Transverse colon (tissue), 4 donors: ENCODE data around the gene NUP210. TPM values are rescaled to one million over a fixed set of nuclear protein-coding genes. Genes with fewer than 3 reads are reported as not detected.
A peak's percentile ranks its signal among the peaks of the same experiment; 100 is the strongest.

Experiments used
- DNase-seq: peaks from one replicate; pipeline ENCODE4 v3.0.0-alpha.2; 2019
- H3K27ac ChIP-seq, 4 donors: fragments of 200-600 bp; sonication (generic); 2 replicates each; pipeline ENCODE4 v1.5.1; 2016 to 2018; ENCODE audit warnings: inconsistent platforms in 4 of 4
- H3K27me3 ChIP-seq: fragments of 200-600 bp; sonication (generic); 2 replicates; pipeline ENCODE4 v1.5.1; 2017; ENCODE audit warnings: inconsistent platforms
- H3K36me3 ChIP-seq, 4 donors: fragments of 200-600 bp; sonication (generic); 2 replicates each; pipeline ENCODE4 v1.5.1; 2017 to 2019; ENCODE audit warnings: inconsistent platforms in 4 of 4
- H3K4me1 ChIP-seq, 4 donors: fragments of 200-600 bp; sonication (generic); 2 replicates each; pipeline ENCODE4 v1.5.1; 2017 to 2020; ENCODE audit warnings: inconsistent platforms in 4 of 4
- H3K4me3 ChIP-seq, 4 donors: fragments of 200-600 bp; sonication (generic); 1 replicate in 1 of 4; 2 replicates in 3 of 4; pipeline versions ENCODE4 v1.5.1 to v1.6.1; 2017 to 2019; ENCODE audit warnings: inconsistent platforms in 4 of 4
- H3K9me3 ChIP-seq, 2 donors: fragments of 200-600 bp; sonication (generic); 2 replicates each; pipeline ENCODE4 v1.5.1; 2017 to 2019; ENCODE audit warnings: inconsistent platforms in 2 of 2
- EP300 ChIP-seq: sonication (generic); formaldehyde crosslinking; IDR thresholded peaks from one replicate; pipeline ENCODE4 v1.6.1; 2017; ENCODE audit warnings: antibody characterized with exemption, low read depth
- POLR2A ChIP-seq: fragments of 450-650 bp; IDR thresholded peaks from one replicate; pipeline ENCODE4 v1.6.1; 2016; ENCODE audit warnings: antibody characterized with exemption, mild to moderate bottlenecking, moderate library complexity
- POLR2AphosphoS5 ChIP-seq, 3 donors: sonication (generic); formaldehyde crosslinking; IDR thresholded peaks; one replicate each; pipeline ENCODE4 v1.6.1; 2016; ENCODE audit warnings: antibody characterized with exemption in 3 of 3
- WGBS, 2 donors: methylation state at CpG; one replicate each; pipeline ENCODE4 v1.1.5; 2018; ENCODE audit warnings: low coverage in 1 of 2; 5-methylcytosine and 5-hydroxymethylcytosine counted together
- in situ Hi-C, 4 donors: fragments of 200-750 bp; cut with MboI; loops; one replicate each; pipeline versions ENCODE4 v1.15.0 to v1.15.1; 2017; ENCODE audit warnings: low sequenced_read_pairs in 3 of 4, low pct_ligation_motif_present in 1 of 4, low pct_unique_long_range_greater_than_20kb in 1 of 4
- intact Hi-C: fragments of 100-400 bp; cut with DNase I; formaldehyde crosslinking; loops from one replicate; pipeline ENCODE4 v1.15.1; 2023; ENCODE audit warnings: low total_unique reads
- total RNA-seq, 4 donors: library from RNA; depleted of rRNA; stranded (reverse); fragments of >200 nt; gene quantifications; one replicate each; pipeline ENCODE4 v1.1.0, GENCODE V29; 2016
- TF ChIP-seq, protein P1 (sequence below), 5 experiments: fragments of 200-600 bp in 3 of 5; fragments of 450-650 bp in 2 of 5; sonication (generic) in 3 of 5; IDR thresholded peaks; 1 replicate in 2 of 5; 2 replicates in 3 of 5; pipeline ENCODE4 v1.5.1; 2016 to 2017; ENCODE audit warnings: antibody characterized with exemption in 5 of 5, inconsistent platforms in 3 of 5, mild to moderate bottlenecking in 2 of 5, moderate library complexity in 1 of 5

Gene NUP210
- total RNA-seq, 4 donors from 2014 or later, result 6.0 to 202 (median 14.6) TPM

DNA sequence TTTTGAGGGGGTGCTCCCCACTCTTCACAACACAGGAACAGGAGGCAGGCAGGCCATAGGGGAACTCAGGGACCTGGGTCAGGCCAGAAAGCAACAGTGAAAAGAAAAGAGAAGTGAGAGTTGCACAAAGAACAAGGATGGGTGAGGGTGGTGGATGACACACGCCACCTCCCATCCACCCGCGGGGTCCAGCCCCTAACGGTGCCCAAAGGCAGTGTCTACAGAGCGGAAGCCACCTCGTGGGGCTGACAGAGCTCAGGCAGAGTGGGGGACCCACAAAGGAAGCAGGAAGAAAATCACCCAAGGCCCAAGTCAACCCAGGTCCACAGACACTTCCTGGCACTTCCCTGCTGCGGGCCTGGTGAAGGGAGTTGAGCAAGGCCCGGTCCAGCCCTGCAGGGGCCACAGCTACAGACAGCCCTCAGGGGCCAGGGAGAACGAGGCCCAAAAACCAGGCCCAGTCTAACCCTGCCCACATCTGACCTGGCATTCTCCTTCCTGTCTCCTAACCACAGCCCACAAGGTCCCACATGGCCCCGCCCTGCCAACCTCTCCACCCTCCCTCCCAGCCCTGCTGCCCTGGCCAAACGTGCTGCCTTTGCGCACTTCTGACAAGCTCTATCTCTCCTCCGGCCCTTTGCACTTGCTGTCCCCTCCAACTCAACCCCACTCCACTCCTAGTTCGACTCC, 5.9 kb downstream of the NUP210 start:
- H3K27ac ChIP-seq, result peak overlapping the region; percentile 41 to 76 (median 66)
- WGBS, 2 donors, result 52 to 53% methylated on average over 4 to 14 of the region's 14 CpGs
- TF ChIP-seq EP300, result no peak
- peak in 1 of 3 donors; percentile 24 for TF ChIP-seq POLR2AphosphoS5 (IDR thresholded peaks at IDR 0.05)
- TF ChIP-seq, protein P1, sequence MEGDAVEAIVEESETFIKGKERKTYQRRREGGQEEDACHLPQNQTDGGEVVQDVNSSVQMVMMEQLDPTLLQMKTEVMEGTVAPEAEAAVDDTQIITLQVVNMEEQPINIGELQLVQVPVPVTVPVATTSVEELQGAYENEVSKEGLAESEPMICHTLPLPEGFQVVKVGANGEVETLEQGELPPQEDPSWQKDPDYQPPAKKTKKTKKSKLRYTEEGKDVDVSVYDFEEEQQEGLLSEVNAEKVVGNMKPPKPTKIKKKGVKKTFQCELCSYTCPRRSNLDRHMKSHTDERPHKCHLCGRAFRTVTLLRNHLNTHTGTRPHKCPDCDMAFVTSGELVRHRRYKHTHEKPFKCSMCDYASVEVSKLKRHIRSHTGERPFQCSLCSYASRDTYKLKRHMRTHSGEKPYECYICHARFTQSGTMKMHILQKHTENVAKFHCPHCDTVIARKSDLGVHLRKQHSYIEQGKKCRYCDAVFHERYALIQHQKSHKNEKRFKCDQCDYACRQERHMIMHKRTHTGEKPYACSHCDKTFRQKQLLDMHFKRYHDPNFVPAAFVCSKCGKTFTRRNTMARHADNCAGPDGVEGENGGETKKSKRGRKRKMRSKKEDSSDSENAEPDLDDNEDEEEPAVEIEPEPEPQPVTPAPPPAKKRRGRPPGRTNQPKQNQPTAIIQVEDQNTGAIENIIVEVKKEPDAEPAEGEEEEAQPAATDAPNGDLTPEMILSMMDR (IDR thresholded peaks at IDR 0.05), result peak in 1 of 5 experiments; percentile 11
- TF ChIP-seq POLR2A, result peak; percentile 19
- peak; percentile 77 for DNase-seq
- no peak overlapping the region for H3K4me3 ChIP-seq
- in situ Hi-C loops, result no loop called here
- peaks cover 2 to 14% (median 4%) of the 10 kb centered on the region in 4 donors for H3K4me1 ChIP-seq
- H3K9me3 ChIP-seq, result no peaks in the 10 kb centered on the region
- H3K27me3 ChIP-seq, result no peaks in the 10 kb centered on the region
- no peaks in the 10 kb centered on the region for H3K36me3 ChIP-seq
- intact Hi-C loops, result no loop called here

DNA sequence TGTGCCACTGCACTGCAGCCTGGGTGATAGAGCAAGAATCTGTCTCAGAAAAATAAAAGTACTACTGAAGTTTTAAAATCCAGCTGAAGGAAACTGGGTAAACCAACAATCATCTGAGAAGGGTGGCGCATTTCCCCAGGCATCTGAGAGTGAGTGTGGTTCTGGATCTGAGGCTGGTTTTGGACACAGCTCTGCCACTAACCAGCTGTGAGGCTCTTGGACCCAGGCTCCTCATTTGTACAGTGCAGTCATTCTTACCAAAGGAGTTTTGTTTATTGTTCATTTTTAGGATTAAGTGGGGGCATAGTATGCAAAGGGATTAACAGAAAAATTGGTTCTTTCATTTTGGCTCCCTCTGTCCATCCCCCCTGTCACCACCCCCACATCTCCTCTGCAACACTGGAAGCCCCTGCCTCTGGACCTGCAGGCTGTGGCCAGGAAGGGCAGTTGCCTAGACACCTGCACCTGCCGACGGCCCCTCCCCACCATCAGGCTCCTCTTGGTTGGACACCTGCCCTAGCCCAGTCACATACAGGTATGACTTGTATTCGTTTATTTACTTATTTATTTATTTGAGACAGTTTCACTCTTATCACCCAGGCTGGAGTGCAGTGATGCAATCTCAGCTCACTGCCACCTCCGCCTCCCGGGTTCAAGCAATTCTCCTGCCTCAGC, 8.8 kb downstream of the NUP210 start:
- Histone ChIP-seq H3K27me3 (no peaks in the 10 kb centered on the region), H3K9me3 (peaks cover 3 to 8% of the 10 kb centered on the region in 2 donors), H3K4me3 (no peak overlapping the region), H3K36me3 (no peaks in the 10 kb centered on the region), H3K27ac (no peak overlapping the region), H3K4me1 (peaks cover 0 to 11% (median 0%) of the 10 kb centered on the region in 4 donors)
- TF ChIP-seq POLR2A (no peak), POLR2AphosphoS5 (IDR thresholded peaks at IDR 0.05) (no peak), EP300 (no peak)
- TF ChIP-seq, protein P1 (IDR thresholded peaks at IDR 0.05), result no peak
- no peak for DNase-seq
- WGBS, 2 donors, result 64 to 66% methylated on average over 6 of the region's 6 CpGs
- in situ Hi-C loops, result no loop called here
- intact Hi-C loops, result no loop called here

DNA sequence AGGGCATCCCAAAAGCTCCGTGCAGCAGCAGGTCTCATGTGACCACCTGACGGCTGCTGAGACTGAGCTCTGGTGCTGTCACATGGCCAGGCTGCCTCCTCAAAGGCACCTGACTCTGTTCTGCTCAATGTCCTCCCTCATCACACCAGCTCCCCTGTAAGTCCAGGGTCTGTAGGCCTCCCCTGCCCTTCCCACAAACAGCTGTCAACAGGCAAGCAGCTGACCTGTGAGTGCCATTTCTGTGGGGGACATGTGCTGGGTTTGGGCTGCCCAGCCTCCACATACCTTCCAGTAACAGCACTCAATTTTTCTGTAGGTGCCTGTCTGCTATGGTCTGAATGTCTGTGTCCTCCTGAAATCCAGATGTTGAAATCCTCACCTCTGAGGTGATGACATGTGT, 11.2 kb downstream of the NUP210 start:
- DNase-seq, result no peak
- TF ChIP-seq POLR2AphosphoS5 (IDR thresholded peaks at IDR 0.05), result no peak
- no peak for TF ChIP-seq EP300
- no peak for TF ChIP-seq POLR2A
- TF ChIP-seq, protein P1 (IDR thresholded peaks at IDR 0.05), result no peak
- H3K4me3 ChIP-seq, result no peak overlapping the region
- no peaks in the 10 kb centered on the region for H3K27me3 ChIP-seq
- H3K27ac ChIP-seq, result no peak overlapping the region
- in situ Hi-C loops, result no loop called here
- peaks cover 0 to 2% (median 0%) of the 10 kb centered on the region in 4 donors for H3K4me1 ChIP-seq
- intact Hi-C loops, result no loop called here
- 79 to 98% methylated on average over 2 of the region's 2 CpGs for WGBS, 2 donors
- H3K36me3 ChIP-seq, result no peaks in the 10 kb centered on the region
- H3K9me3 ChIP-seq, result peaks cover 3 to 8% of the 10 kb centered on the region in 2 donors

DNA sequence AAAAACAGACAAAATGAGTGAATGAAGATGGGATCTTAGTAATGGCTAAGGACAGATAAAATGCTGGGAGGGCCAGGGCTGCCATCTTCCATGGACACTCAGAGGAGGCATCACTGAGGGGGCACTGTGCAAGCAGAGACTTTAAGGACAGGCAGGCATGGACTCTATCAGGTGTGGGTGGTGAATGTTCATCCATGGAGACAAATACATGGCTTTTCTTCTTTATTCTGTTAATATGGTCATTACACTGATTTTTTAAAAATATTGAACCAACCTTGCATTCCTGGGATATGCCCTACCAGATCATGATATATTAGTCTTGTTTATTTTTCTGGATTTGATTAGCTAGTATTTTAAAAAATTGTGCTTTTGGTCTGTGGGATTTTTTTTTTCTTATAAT, 12.2 kb downstream of the NUP210 start:
- Histone ChIP-seq H3K27ac (no peak overlapping the region), H3K4me1 (no peaks in the 10 kb centered on the region), H3K9me3 (peaks cover 3 to 8% of the 10 kb centered on the region in 2 donors), H3K36me3 (no peaks in the 10 kb centered on the region), H3K4me3 (no peak overlapping the region), H3K27me3 (no peaks in the 10 kb centered on the region)
- intact Hi-C loops (no loop called here), in situ Hi-C loops (no loop called here)
- TF ChIP-seq POLR2AphosphoS5 (IDR thresholded peaks at IDR 0.05), result no peak
- TF ChIP-seq, protein P1 (IDR thresholded peaks at IDR 0.05), result no peak
- TF ChIP-seq EP300, result no peak
- TF ChIP-seq POLR2A, result no peak
- no peak for DNase-seq
